ENCODE results near the gene TMEM191B.
"Not testable (repeated sequence)": the region's sequence is repeated elsewhere in the genome, so short reads cannot be mapped to it uniquely, and the experiment has no call there.

Gene TMEM191B

DNA sequence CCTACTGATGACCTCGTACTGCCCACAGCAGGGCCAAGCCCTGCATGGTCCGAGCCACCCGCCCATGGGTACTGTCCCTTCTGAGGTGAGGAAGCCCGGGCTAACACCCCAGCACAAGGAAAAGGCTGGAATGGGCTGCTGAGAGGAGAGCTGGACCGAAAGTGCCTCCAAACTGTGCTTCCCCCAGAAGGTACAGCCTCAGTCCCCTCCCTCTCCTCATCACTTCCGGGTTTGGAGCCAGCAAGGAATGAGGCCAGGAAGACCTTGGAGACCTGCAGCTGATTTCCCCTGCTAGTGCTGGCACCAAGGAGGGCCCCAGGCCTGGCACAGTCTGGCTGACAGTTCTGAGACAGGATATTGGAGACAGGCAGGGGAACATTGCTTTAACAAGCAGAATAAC is 31.3 kb downstream of the TMEM191B start:
- FAIRE-seq, result not testable (repeated sequence)

DNA sequence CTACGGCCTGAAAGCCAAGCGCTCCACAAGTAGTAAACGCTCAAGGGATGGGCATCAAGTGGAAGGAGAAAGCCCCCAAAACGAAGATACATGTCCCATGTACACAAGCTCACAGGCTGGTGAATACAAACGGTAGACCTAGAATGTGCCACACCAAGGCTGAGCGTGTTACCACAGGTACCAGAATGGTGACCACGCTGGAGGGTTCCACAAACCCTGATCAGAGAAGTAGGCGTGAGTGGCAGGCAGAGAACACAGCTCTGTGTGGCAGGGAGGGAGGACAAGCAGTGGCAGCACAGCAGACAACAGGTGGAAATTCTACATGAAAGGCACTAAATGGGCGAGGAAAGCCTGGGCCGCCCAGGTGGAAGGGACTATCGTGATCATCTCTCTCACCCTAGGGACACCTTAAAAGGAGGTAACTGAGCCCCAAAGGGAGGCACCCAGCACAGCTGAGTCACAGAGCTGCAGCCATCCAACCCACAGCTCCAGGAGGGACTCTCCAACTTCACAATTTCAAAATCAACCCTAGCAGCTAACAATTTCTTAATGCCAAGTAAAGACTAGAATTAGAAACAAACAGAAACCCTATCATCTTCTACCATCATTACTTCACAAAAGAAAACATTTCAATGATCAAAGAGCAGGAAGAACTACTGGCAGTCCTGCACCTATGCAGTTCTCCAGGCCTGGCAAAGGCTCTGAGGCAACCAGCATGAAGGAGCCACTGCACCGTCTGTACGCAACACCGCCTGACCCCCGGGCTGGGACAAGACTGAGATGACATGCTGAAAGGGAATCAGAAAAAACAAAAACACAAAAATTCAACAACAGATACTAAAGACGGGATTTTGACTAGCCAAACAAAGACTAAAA is 32.7 kb downstream of the TMEM191B start:
- not testable (repeated sequence) for FAIRE-seq

DNA sequence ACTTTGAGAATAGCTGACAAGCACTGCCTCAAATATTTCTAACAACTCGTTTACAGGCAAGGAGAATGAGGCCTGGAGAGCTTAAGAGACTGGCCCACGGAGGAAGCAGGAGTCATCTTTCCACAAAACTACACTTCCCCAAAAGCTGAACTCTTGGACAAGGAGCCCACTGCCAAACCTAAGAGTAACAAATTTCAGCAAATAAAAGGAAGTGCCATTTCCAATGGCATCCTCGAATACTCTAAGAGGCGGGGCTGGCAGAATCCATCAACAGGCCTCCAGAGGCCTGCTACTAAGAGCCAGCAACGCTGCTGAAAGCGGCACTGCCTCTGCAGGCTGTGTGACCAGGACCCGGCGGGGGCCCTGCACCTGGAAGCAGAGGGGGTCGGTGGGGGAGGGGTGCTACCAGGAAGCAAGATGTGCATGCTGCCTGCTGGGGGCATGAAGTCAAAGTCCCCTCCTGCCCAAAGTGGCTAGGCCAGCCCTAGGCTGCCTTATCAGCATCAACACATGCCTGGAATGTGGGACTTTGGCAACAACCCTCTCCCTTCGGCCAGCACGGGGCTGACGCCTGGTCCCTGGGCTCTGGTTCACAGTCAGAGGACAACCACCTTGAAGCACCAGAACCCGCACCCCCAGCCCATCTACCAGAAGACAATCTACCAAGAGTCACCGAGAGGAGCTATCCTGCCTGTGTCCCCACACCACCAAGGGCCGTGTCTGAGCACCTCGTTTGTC is 43.1 kb downstream of the TMEM191B start:
- FAIRE-seq, result not testable (repeated sequence)

DNA sequence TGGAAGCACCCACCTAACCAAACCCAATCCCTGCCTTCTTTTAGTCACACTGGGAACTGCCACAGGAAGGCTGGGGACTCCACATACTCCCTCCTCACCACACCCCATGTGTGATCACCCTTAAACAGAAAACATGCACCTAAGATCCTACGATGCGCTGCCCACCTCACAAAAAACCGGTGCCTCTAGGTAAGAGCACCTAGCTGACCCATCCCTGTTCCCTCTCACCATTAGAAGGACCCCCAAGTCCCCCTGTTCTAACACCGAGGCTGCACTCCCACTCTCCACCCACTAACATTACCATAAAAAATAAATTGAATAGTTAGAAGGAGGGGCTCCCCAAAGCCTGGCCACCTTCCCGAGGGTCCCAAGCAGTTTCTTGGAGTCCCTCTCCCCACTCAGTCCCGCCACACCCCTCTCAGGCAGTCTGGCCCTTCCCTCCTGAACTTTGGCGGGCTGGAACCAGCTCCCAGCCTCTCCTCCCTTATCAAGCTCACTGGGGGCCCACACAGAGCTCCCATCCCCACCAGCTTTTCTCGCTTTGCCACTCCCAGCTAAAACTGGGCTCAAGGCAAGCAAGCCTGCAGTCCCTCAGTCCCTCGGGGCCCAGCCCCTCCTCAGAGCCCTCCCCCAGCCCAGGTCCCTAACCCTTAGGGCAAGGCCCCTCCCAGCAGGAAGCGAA is 46.0 kb downstream of the TMEM191B start:
- FAIRE-seq, result not testable (repeated sequence)

DNA sequence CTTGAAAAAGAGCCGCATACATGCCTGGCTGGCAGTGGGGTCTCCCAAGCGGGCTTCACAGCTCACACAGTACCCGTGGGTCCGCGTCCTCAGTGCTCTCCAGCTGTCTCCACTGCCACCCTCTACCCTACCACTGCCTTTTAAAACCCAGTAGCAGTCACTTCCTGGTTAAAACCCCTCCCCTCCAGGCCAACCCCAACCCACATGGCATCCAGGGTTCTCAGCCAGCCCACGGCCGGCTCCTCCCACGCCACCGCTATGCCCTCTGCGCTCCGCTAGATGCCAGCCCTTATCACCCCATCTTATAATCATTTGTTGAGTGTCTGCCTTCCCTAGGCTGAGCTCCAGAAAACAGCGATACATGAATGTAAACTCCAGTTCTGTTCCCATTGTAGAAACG is 47.0 kb downstream of the TMEM191B start:
- FAIRE-seq, result not testable (repeated sequence)

DNA sequence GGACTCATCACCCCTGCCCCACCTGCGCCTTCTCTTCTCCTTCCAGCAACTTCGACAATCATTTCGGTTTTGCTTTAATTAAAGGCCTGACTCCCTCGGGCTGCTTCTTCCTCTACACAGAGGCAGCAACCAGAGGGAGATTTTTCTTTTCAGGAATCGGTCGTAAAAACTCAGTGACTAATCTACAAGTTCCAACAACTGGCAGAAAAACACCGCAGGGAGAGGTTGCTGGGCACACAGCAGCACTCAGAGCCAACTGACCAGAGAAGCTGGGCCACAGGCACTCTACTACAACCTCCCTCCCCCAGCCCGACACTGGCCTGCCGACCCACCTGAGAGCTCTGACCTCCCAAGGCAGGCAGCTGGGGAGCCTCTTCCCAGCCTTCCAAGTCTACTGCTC is 48.1 kb downstream of the TMEM191B start:
- FAIRE-seq, result not testable (repeated sequence)

DNA sequence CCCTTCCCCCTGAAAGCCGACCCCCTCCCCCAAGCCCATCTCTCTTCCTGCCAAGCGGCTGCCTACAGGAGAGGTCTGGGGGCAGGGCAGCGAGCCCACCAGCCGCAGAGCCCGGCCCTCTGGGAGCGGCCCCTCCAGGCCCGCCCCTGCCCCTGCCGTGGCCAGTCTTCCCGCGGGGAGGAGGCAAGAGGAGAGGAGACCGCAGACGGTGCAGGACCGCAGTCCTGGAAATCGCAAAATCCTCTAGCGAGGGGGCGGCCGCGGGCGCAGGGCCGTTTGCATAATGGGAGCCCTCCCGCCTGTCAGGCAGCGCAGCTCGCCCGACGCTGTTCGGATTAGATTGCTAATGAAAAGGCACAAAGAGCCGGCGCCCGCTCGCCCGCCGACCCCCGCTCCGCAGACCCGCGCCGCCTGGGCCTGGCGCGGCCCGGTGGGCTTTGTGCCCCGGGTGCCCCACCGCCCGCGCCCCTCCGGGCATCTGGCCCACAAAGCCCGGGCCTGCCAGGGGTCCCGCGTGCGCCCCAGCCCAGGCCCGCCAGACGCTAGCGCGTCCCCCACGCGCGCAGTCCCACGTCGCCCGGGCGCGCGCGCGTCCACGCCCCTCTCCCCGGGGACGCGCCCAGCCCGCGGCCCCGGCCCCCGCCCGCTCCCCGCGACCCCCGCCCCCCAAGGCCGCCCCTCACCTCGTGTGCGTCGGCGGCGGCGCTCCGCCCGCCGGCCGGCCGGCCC is 49.7 kb downstream of the TMEM191B start:
- FAIRE-seq, result not testable (repeated sequence)

DNA sequence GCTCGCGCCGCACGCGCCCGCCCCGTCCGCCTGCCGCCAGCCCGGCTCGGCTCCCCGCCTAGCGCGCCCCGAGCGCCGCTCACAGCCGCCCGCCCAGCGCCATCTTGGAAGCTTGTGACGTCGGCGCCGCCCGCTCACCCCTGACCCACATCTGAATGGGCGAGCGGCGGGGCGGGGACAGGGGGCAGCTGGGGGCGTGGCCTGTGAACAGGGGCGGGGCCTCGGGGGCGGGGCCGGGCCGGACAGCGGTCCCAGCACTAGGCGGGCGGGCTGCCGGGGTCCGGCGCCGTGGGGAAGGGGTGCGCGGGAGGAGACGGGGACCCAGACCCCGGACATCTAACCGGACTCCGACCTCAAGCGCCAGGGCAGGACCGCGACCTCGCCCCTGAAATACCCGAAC is 50.2 kb downstream of the TMEM191B start:
- FAIRE-seq, result not testable (repeated sequence)

Data from G401.6 (cell line).